Common myeloid progenitor, CD34-positive (primary cell): ENCODE data around the gene CTNNA2.

ENCODE experiments used
- CTCF ChIA-PET: fragments of 350-600 bp; sonication (Branson Sonifier 250); formaldehyde crosslinking; loops from one replicate; lab custom pipeline; 2021; ENCODE audit warnings: antibody characterized with exemption; lab: Charles Lee
- POLR2A ChIA-PET: fragments of 350-600 bp; sonication (Branson Sonifier 250); formaldehyde crosslinking; loops from one replicate; lab custom pipeline; 2021; ENCODE audit warnings: antibody characterized with exemption; lab: Charles Lee
- DNase-seq, 3 donors: peaks; one replicate each; pipeline versions ENCODE4 v3.0.0 to v3.0.0-alpha.2; 2013
- H3K27ac ChIP-seq, 2 experiments: 1 replicate in 1 of 2; 2 replicates in 1 of 2; pipeline ENCODE4 v1.7.0; 2013; ENCODE audit warnings: inconsistent platforms in 2 of 2, low read length in 2 of 2, mild to moderate bottlenecking in 2 of 2, low read depth in 1 of 2, moderate library complexity in 1 of 2; ENCODE audit not compliant: severe bottlenecking in 2 of 2, insufficient read depth in 1 of 2, poor library complexity in 1 of 2
- H3K27me3 ChIP-seq, 5 experiments: replicated peaks in 2 of 5; 1 replicate in 3 of 5; 2 replicates in 2 of 5; pipeline versions ENCODE4 v1.6.1 to v1.7.0; 2013; ENCODE audit warnings: low read length in 4 of 5, mild to moderate bottlenecking in 2 of 5, moderate library complexity in 2 of 5, inconsistent platforms in 1 of 5; ENCODE audit not compliant: insufficient read depth in 5 of 5, control insufficient read depth in 4 of 5
- H3K36me3 ChIP-seq, 4 experiments: 1 replicate in 2 of 4; 2 replicates in 2 of 4; pipeline versions ENCODE4 v1.6.1 to v1.7.0; 2013; ENCODE audit warnings: low read length in 3 of 4, control low read depth in 1 of 4, mild to moderate bottlenecking in 1 of 4; ENCODE audit not compliant: control insufficient read depth in 4 of 4, insufficient read depth in 4 of 4
- H3K4me1 ChIP-seq, 4 experiments: 1 replicate in 3 of 4; 2 replicates in 1 of 4; pipeline versions ENCODE4 v1.6.1 to v1.7.1; 2013; ENCODE audit warnings: low read length in 3 of 4, mild to moderate bottlenecking in 3 of 4, control low read depth in 1 of 4, inconsistent platforms in 1 of 4, moderate library complexity in 1 of 4; ENCODE audit not compliant: control insufficient read depth in 4 of 4, insufficient read depth in 4 of 4; ENCODE audit errors: control extremely low read depth in 1 of 4
- H3K4me3 ChIP-seq, 7 experiments: 1 replicate in 4 of 7; 2 replicates in 3 of 7; pipeline versions ENCODE4 v1.5.1 to v1.7.0; 2013; ENCODE audit warnings: mild to moderate bottlenecking in 7 of 7, low read length in 6 of 7, moderate library complexity in 6 of 7, inconsistent platforms in 2 of 7, low read depth in 2 of 7, control low read depth in 1 of 7; ENCODE audit not compliant: insufficient read depth in 4 of 7, control insufficient read depth in 1 of 7; ENCODE audit errors: extremely low read depth in 1 of 7
- H3K9me3 ChIP-seq, 5 experiments: 1 replicate in 4 of 5; 2 replicates in 1 of 5; pipeline versions ENCODE4 v1.6.1 to v1.7.1; 2013; ENCODE audit warnings: low read length in 4 of 5, mild to moderate bottlenecking in 2 of 5, inconsistent platforms in 1 of 5, low read depth in 1 of 5, moderate library complexity in 1 of 5; ENCODE audit not compliant: control insufficient read depth in 4 of 5, insufficient read depth in 2 of 5; ENCODE audit errors: control extremely low read depth in 1 of 5
- WGBS: methylation state at CpG from one replicate; pipeline ENCODE4 v1.1.5; 2013; ENCODE audit not compliant: insufficient coverage; 5-methylcytosine and 5-hydroxymethylcytosine counted together

Gene CTNNA2

GRCh38 chr2:80642465-80642864 lies 1129.6 kb downstream of the CTNNA2 start:
- Histone ChIP-seq H3K4me1 (no peaks in the 10 kb centered on the region), H3K4me3 (no peak overlapping the region), H3K27me3 (no peaks in the 10 kb centered on the region), H3K9me3 (peaks cover 0 to 2% (median 0%) of the 10 kb centered on the region in 5 experiments), H3K27ac (no peak overlapping the region), H3K36me3 (no peaks in the 10 kb centered on the region)
- CTCF ChIA-PET: interaction anchor here (1.0 kb wide), 1 partner anchor 317 kb away, joined by 3 read pairs; no protein-coding TSS in a partner anchor
- POLR2A ChIA-PET: no interaction called here
- DNase-seq: no peak
- 100% methylated on average over 1 of the region's 2 CpGs for WGBS

- ChIA-PET POLR2A (no interaction called here), CTCF (interaction anchor here (1.0 kb wide), 1 partner anchor 318 kb away, joined by 3 read pairs; no protein-coding TSS in a partner anchor)
- Histone ChIP-seq H3K36me3 (no peaks in the 10 kb centered on the region), H3K4me3 (no peak overlapping the region), H3K27me3 (no peaks in the 10 kb centered on the region), H3K9me3 (peaks cover 0 to 2% (median 0%) of the 10 kb centered on the region in 5 experiments), H3K4me1 (no peaks in the 10 kb centered on the region), H3K27ac (no peak overlapping the region)
- DNase-seq: no peak
Observed at GRCh38 chr2:80643598-80643997, 1130.7 kb downstream of the CTNNA2 start.

GRCh38 chr2:80651435-80651834 lies 1138.6 kb downstream of the CTNNA2 start:
- no peak for DNase-seq
- H3K4me1 ChIP-seq: no peaks in the 10 kb centered on the region
- CTCF ChIA-PET: interaction anchor here (1.0 kb wide), 1 partner anchor 11 kb away, joined by 3 read pairs; no protein-coding TSS in a partner anchor
- H3K27me3 ChIP-seq: no peaks in the 10 kb centered on the region
- H3K36me3 ChIP-seq: no peaks in the 10 kb centered on the region
- H3K27ac ChIP-seq: no peak overlapping the region
- peaks cover 0 to 6% (median 3%) of the 10 kb centered on the region in 5 experiments for H3K9me3 ChIP-seq
- no peak overlapping the region for H3K4me3 ChIP-seq
- POLR2A ChIA-PET: no interaction called here
- WGBS: no CpG with 5 or more reads among the region's 1 CpG

- Histone ChIP-seq H3K4me3 (no peak overlapping the region), H3K36me3 (no peaks in the 10 kb centered on the region), H3K27ac (no peak overlapping the region), H3K4me1 (no peaks in the 10 kb centered on the region), H3K9me3 (peaks cover 0 to 7% (median 3%) of the 10 kb centered on the region in 5 experiments), H3K27me3 (no peaks in the 10 kb centered on the region)
- ChIA-PET POLR2A (no interaction called here), CTCF (no interaction called here)
- no CpG with 5 or more reads among the region's 1 CpG for WGBS
- no peak for DNase-seq
Observed at GRCh38 chr2:80655265-80655664, 1142.4 kb downstream of the CTNNA2 start.

- Histone ChIP-seq H3K27ac (no peak overlapping the region), H3K9me3 (no peaks in the 10 kb centered on the region), H3K4me1 (no peaks in the 10 kb centered on the region), H3K4me3 (no peak overlapping the region), H3K27me3 (no peaks in the 10 kb centered on the region), H3K36me3 (no peaks in the 10 kb centered on the region)
- CTCF ChIA-PET: no interaction called here
- no peak for DNase-seq
- POLR2A ChIA-PET: no interaction called here
- whole genome bisulfite sequencing: 96% methylated on average over 3 of the region's 4 CpGs
Observed at GRCh38 chr2:80670763-80671162, 1157.9 kb downstream of the CTNNA2 start.

- ChIA-PET CTCF (no interaction called here), POLR2A (no interaction called here)
- no peak for DNase-seq
Observed at GRCh38 chr2:80687524-80687923, 1174.7 kb downstream of the CTNNA2 start.

GRCh38 chr2:80689106-80689505 lies 1176.3 kb downstream of the CTNNA2 start:
- H3K27ac ChIP-seq: no peak overlapping the region
- H3K4me3 ChIP-seq: no peak overlapping the region
- H3K9me3 ChIP-seq: no peaks in the 10 kb centered on the region
- no peaks in the 10 kb centered on the region for H3K36me3 ChIP-seq
- no peaks in the 10 kb centered on the region for H3K27me3 ChIP-seq
- no peak for DNase-seq
- CTCF ChIA-PET: no interaction called here
- POLR2A ChIA-PET: no interaction called here
- WGBS: no CpG with 5 or more reads among the region's 1 CpG
- no peaks in the 10 kb centered on the region for H3K4me1 ChIP-seq

More at GRCh38 chr2:80687524-80687923, 1174.7 kb downstream of the CTNNA2 start:
- no peaks in the 10 kb centered on the region for H3K27me3 ChIP-seq
- H3K4me1 ChIP-seq: no peaks in the 10 kb centered on the region
- no peaks in the 10 kb centered on the region for H3K9me3 ChIP-seq
- H3K4me3 ChIP-seq: no peak overlapping the region
- no peak overlapping the region for H3K27ac ChIP-seq
- no peaks in the 10 kb centered on the region for H3K36me3 ChIP-seq
